IPS-15b (cell line): ENCODE measurements around the gene GRIA3.
"Not testable (repeated sequence)": the region's sequence is repeated elsewhere in the genome, so short reads cannot be mapped to it uniquely, and the experiment has no call there.

Experiments
- H3K27me3 ChIP-seq: one replicate; pipeline ENCODE4 v1.6.1; 2013; ENCODE audit warnings: low read length; ENCODE audit not compliant: control insufficient read depth, insufficient read depth
- H3K36me3 ChIP-seq: one replicate; pipeline ENCODE4 v1.6.1; 2013; ENCODE audit warnings: low read length; ENCODE audit not compliant: control insufficient read depth, insufficient read depth
- H3K4me1 ChIP-seq: one replicate; pipeline ENCODE4 v1.6.1; 2013; ENCODE audit warnings: mild to moderate bottlenecking, low read length; ENCODE audit not compliant: control insufficient read depth, insufficient read depth
- H3K4me3 ChIP-seq: one replicate; pipeline ENCODE4 v1.5.1; 2013; ENCODE audit warnings: low read depth, low read length
- H3K9ac ChIP-seq: one replicate; pipeline ENCODE4 v1.6.1; 2013; ENCODE audit warnings: low read depth, mild to moderate bottlenecking, low read length
- H3K9me3 ChIP-seq: one replicate; pipeline ENCODE4 v1.6.1; 2013; ENCODE audit warnings: mild to moderate bottlenecking, low read length; ENCODE audit not compliant: control insufficient read depth, insufficient read depth

GRIA3 gene

DNA sequence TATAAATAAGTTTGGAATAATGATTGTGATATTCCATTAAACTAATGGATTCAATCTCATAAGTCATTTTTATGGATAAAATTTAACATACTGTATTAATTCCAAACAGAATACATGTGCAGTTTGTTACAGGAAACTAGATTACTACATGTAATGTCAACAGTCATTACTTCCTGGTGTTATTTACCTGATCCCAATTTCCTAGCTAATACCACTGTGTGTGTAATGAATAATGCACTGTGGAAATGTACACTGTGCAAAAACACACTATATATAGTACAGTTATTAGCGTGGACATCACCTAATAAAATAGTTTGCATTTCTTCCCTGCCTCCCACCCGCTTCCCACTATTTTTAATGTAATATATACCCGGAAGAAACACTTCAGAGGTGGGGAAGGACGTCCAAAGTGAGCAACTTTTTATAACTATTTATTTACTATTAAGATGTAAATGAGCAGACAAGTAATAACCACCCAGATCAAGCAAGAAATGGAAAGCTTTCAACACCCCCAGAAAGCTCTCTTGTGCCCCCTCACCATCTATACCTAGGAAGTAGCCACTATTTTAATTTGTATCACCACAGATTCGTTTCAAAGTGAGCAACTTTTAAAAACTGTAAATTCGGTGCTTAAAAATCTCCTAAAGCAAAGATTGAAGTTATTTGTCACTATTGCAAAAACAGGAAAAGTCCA, 329.7 kb downstream of the GRIA3 start:
- H3K9ac ChIP-seq, result no peak overlapping the region
- peaks cover 3% of the 10 kb centered on the region for H3K9me3 ChIP-seq
- H3K4me3 ChIP-seq, result no peak overlapping the region
- no peaks in the 10 kb centered on the region for H3K4me1 ChIP-seq
- H3K27me3 ChIP-seq, result no peaks in the 10 kb centered on the region
- no peaks in the 10 kb centered on the region for H3K36me3 ChIP-seq

DNA sequence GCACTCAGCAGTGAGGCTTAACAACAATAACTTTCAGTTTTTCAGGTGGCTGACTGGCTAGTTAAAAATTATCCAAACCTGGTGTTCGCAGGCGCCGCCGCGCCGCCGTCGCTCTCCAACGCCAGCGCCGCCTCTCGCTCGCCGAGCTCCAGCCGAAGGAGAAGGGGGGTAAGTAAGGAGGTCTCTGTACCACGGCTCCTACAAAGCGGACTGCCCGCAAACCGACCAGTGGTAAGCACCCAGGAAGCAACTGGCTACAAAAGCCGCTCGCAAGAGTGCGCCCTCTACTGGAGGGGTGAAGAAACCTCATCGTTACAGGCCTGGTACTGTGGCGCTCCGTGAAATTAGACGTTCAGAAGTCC, 330.2 kb downstream of the GRIA3 start:
- not testable (repeated sequence) for H3K9ac ChIP-seq, H3K27me3 ChIP-seq, H3K9me3 ChIP-seq, H3K36me3 ChIP-seq, H3K4me3 ChIP-seq, H3K4me1 ChIP-seq

DNA sequence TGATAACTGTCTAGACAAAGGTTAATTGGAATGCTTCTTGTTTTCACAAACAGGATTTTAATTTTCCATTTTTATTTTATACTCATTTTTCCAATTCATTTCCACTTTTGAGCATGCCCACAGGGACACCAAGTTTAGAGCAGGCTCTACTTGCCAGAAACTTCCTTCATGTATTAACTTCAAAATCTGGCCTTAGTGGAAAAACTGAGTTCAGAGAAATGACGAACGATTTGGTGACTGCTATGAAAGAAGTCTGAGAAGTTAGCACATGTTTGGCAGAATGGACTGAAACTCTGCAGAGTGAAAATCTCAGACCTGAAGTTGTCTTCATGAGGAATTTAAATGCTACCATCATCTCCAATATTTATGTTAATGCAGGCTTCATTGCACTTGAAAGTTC, 334.7 kb downstream of the GRIA3 start:
- H3K4me1 ChIP-seq, result no peaks in the 10 kb centered on the region
- H3K9ac ChIP-seq, result no peak overlapping the region
- H3K4me3 ChIP-seq, result no peak overlapping the region
- H3K9me3 ChIP-seq, result peaks cover 3% of the 10 kb centered on the region
- no peaks in the 10 kb centered on the region for H3K27me3 ChIP-seq
- no peaks in the 10 kb centered on the region for H3K36me3 ChIP-seq

DNA sequence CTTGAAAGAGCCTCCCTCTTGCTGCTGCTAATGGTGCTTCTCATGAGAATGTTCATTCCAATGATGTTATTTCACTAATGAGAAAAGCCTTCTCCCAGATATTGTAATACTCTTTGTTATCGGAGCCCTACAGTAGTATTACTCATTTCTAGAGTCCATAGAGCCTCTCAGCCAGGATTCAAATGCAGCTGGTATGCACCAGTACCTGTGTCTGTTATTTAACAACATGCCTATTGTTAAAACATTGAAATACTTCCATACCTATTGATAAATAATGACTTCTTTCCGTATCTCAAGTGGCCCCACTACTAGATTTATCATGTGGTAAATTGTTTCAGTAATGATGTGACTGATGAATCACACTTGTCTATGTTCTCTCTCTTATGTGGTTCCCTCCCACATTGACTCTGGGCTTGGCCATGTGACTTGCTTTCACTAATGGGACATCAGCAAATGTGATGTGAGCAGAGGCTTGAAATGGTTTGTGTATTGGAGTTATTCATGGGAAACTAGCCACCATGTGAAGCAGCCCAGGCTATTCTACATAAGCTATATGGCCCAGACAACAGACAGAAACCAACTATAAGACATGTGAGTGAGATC, 341.1 kb downstream of the GRIA3 start:
- H3K9me3 ChIP-seq, result no peaks in the 10 kb centered on the region
- no peaks in the 10 kb centered on the region for H3K27me3 ChIP-seq
- H3K9ac ChIP-seq, result no peak overlapping the region
- H3K4me1 ChIP-seq, result peaks cover 3% of the 10 kb centered on the region
- no peak overlapping the region for H3K4me3 ChIP-seq
- H3K36me3 ChIP-seq, result no peaks in the 10 kb centered on the region

DNA sequence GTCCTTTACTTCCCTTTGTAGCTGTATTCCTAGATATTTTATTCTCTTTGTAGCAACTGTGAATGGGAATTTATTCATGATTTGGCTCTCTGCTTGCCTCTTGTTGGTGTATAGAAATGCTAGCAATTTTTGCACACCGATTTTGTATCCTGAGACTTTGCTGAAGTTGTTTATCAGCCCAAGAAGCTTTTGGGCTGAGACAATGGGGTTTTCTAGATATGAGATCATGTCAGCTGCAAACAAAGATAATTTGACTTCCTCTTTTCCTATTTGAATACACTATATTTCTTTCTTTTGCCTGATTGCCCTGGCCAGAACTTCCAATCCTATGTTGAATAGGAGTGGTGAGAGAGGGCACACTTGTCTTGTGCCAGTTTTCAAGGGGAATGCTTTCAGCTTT, 346.6 kb downstream of the GRIA3 start:
- not testable (repeated sequence) for H3K4me1 ChIP-seq, H3K9me3 ChIP-seq, H3K9ac ChIP-seq, H3K27me3 ChIP-seq, H3K36me3 ChIP-seq, H3K4me3 ChIP-seq
